CMK (cell line): Measurements from ENCODE around the gene ZNF573.
"Not testable (repeated sequence)": the region's sequence is repeated elsewhere in the genome, so short reads cannot be mapped to it uniquely, and the experiment has no call there.

ENCODE experiments used
- DNase-seq: peaks from one replicate; pipeline ENCODE4 v3.0.0-alpha.2; 2010; ENCODE audit warnings: low read depth

Gene ZNF573

DNA sequence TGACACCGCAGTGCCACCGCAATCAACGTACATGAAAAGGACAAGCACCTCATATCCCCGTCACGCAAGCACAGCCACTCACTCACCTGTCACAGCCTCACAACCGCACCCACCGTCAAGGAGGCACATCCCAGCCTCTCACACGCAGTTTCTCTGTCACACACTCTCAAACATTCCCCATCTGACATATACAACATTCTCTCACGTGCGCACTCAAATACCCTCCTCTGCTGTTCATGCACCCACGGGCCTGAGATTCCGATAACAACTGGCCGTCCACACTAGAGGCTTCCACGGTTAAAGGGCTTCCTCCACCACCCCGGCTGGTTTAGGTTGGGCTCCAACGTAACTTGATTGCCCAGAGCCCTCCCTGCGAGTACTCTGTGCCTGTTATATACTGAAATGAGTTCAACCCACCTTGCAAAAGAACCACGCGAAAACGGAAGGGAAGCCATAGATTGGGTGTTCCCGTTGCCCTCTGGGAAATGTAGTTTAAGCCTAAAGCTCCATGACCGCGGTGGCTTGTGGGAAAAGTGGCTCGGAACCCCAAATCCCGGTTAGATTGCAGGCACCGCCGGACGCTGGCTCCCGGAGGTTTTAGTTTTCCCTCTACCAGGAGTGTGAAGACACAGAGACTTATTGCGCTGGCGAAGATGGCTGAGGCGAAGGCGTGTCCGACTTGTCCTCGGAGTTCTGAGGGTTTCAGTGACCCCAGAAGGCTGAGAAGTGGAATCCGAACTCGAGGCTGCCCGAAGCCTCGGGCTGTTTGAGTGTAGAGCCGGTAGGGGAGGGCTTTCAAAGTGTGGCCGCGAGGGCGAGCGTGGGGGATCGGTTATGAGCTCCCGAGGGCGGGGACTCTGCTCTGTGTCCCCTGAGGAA is at the start of gene ZNF573:
TSS of gene ZNF573 (minus strand) at position 460 of the 879 bp plus-strand sequence. CDS start 5,857 bp downstream, outside the sequence.
- peak; percentile 82 for DNase-seq

DNA sequence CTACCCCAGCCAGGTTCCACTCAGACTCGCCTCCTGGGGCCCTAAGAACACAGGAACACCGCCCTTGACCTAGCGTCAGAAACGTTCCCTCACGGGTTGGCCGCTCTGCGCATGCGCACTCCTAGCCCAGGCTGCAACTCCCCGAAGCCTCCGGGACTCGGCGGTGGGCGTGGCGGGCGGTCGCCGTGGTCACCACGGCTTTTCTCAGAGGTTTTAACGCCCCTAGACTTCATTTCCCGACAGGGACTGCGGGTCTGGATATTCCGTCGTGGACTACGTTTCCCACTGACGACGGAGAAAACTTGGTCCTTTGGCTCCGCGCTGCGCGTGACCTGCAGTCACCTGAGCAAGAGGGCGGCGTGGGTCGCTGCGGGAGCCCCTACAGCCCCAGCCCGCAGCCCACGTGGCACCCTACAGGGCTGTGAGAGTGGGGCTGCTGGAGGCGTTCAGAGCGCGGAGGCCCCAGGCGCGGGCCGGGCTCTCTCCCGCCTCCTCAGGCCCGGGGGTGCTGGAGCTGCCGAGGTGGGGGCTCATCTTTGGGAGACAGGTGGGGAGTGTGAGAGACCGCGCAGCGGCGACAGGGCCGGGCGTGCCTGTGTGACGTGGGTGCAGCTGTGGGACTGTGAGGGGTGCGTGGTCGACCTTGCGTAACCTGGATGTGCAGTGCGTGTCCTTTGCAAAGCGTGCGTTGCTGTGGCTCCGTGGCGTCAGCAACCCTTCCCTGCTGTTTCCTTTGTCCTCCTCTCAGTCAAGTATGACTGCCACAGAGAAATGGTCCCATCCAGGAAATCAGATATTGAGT is 38.0 kb upstream of the ZNF573 start:
- no peak for DNase-seq

DNA sequence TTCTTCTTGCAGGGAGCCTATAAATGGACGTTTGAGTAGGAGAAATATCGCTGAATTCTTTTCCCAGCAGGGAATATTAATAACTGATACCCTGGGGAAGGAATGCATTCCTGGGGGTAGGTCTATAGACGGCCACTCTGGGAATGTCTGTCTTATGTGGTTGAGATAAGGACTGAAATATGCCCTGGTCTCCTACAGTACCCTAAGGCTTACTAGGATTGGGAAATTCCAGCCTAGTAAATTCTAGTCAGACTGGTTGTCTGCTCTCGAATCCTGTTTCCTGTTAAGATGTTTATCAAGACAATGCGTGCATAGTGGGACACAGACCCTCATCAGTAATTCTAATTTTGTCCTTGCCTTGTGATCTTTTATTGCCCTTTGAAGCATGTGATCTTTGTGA is 36.2 kb upstream of the ZNF573 start:
- DNase-seq, result not testable (repeated sequence)

DNA sequence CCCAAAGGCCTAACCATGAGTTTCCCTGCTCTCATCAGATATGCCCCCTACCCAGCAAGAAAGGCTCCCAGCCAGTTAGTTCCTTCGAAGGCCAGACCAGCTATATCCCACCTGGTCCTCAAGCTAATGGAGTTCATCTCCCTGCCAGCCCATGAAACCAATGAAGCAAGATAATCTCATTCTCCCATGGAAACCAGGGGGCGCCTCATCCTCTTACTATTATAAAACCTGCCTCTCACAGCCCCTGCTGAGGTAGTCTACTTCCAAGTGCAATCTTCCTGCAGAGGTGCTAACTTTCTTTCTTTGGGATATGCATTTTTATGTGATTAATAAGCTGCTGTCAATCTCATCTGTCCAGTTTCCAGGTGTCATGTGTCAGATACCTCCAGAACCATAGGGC is 34.0 kb upstream of the ZNF573 start:
- no peak for DNase-seq

DNA sequence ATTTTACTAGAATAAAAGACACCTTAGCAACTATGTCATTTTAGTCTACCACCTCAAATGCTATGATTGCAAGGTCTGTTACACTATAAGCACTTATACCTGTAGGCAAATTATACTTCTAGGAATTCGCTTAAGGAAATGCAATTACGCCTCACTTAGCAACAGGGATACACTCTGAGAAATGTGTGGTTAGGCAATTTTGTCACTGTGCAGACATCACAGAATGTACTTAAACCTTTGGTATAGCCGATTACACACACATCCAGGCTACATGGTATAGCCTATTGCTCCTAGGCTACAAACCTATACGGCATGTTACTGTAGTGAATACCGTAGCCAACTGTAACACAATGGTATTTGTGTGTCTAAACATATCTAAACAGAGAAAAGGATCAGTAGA is 30.0 kb upstream of the ZNF573 start:
- no peak for DNase-seq

DNA sequence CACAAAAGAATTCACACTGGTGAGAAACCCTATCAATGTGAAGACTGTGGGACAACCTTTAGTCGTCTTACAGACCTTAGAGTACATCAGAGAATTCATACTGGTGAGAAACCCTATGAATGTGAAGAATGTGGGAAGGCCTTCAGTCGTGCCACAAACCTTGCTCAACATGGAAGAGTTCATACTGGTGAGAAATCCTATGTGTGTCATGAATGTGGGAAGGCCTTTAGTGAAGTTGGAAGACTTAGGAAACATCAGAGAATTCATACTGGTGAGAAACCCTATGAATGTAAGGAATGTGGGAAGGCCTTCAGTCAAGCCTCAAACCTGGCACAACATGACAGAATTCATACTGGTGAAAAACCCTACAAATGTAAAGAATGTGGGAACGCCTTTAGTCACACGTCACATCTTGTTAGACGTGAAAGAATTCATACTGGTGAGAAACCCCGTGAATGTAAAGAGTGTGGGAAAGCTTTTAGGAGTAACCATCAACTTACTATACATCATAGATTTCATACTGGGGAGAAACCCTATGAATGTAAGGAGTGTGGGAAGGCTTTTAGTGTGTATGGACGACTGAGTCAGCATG is 24.0 kb upstream of the ZNF573 start:
- DNase-seq, result no peak

DNA sequence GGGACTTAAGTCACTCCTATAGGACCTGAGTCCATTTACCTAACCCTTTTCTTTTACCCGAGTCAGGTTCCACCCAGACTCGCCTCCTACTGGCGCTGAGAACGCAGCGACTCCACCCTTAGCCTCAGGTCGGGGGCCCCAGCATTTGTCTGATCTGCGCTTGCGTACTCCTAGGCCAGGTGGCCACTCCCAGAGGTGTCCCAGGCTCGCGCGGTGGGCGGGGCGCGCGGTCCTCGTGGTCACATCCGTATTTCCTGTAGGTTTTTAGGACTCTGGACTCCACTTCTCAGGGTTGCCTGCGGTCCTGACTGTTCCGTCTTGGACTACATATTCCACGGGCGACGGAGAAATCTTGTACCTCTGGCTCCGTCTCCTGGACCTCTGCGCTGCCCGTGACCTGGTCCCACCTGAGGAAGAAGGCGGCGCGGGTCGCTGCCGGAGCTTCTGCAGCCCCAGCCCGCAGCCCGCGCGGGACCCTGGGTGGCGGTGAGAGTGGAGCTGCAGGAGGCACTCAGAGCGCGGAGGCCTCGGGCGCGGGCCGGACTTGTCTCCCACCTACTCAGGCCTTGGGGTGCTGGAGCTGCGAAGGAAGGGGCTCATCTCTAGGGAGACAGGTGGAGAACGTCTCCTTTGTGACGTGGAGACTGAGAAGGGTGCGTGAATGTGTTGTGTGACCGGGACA is 11.0 kb upstream of the ZNF573 start:
- DNase-seq, result no peak

DNA sequence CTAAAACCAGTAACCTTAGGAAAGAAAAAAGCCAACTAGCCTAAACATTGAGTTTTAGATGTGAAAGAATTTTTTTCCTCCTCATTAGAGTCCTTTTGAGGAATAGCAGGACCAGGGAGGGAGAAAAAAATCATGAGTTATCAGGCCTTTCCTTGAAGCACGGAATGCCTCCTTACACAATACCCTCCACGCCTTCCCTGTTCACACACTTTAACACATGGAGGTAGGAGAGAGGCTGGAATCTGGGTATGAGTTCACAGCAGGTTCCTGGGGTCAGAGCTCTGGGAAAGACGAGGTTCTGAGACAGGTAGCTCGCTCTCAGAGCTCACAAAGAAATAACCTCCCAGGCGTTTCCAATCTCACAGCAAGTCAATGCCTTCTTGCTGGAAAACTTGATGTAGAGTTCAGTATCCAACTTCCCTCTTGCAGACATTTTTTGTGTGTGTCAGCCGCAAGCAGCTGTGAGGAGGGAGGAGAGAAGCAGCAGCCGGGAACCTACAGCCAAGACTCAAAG is 716 bp downstream of the ZNF573 start:
- DNase-seq, result peak; percentile 38

DNA sequence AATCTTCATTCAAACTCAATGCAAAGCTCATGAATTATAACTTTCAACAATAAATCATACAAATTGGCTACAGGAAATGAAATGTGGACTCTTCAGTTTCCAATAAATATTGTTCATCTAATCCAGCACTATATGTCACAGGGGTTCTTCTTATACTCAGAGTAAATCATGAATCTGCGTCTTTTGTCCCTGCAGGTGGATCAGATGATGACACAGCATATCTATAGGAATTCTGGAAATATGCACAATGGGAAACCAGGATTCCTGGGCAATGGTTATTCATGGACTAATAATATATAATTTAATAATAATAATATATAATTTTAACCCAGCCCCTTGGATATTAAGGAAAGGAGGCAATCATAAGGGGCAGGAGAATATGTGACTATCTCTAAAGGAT is 8.4 kb downstream of the ZNF573 start:
- no peak for DNase-seq

DNA sequence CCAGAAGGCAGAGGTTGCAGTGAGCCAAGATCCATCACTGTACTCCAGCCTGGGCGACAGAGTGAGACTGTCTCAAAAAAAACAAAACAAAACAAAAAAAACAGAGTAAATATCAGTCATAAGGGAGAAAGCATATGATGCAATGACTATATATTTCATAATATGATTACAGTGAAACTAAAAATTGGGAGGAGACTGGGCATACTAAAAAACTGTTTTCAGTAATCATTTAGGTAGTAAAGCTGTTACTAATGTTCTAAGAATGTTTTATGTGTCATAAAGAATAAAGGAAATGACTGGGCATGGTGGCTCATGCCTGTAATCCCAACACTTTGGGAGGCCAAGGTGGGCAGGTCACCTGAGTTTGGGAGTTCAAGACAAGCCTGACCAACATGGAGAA is 15.9 kb downstream of the ZNF573 start:
- DNase-seq, result no peak

DNA sequence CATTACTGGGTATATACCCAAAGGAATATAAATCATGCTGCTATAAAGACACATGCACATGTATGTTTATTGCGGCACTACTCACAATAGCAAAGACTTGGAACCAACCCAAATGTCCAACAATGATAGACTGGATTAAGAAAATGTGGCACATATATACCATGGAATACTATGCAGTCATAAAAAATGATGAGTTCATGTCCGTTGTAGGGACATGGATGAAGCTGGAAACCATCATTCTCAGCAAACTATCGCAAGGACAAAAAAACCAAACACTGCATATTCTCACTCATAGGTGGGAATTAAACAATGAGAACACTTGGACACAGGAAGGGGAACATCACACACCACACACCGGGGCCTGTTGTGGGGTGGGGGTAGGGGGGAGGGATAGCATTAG is 21.7 kb downstream of the ZNF573 start:
- DNase-seq, result not testable (repeated sequence)

DNA sequence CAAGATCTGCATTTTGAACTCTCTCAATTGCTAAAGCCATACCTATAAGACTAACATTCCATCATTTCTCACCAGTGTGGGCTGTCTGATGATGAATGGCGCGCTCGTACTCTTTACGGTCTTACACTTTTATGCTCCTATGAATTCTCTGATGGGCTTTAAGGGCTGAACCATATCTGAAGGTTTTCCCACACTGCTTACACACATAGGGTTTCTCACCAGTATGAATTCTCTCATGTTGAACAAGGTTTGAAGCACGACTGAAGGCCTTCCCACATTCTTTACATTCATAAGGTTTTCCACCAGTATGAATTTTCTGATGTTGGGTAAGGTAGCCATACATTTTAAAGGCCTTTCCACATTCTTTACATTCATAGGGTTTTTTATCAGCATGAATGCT is 41.0 kb downstream of the ZNF573 start:
- DNase-seq, result no peak

DNA sequence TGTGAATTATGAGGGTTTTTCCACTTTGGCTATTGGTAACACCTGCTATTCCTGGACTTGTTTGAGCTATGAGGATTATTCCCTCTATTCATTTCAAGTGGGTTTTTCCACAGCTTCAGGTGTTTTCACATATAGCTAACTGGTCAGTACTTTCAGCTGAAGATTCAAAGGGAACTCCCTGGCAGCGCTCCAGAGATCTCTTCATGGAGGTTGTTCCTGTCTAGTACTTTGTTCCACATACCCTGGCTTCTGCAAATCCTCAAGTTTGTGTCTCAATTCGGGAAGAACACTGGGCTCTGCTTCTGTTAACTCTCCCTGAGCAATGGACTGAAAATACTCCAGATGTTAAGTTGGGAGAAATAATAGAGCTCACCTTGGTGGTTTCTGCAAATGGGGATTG is 54.2 kb downstream of the ZNF573 start:
- no peak for DNase-seq

DNA sequence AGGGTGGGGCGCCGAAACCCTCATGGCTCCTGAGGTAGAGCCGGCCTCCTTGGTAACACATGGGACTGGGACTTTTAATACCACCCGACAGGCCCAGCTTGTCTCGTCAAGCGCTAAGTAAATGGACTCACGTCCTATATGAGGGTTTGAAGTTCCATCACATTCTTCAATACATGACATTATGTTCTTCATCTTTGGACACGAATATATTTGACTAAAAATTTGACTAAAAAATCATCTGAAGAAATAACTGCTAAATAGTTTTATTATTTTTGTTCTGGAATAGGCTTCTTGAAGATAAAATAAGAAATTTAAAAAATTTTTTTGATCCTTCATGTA is 59.5 kb downstream of the ZNF573 start:
- DNase-seq, result no peak

DNA sequence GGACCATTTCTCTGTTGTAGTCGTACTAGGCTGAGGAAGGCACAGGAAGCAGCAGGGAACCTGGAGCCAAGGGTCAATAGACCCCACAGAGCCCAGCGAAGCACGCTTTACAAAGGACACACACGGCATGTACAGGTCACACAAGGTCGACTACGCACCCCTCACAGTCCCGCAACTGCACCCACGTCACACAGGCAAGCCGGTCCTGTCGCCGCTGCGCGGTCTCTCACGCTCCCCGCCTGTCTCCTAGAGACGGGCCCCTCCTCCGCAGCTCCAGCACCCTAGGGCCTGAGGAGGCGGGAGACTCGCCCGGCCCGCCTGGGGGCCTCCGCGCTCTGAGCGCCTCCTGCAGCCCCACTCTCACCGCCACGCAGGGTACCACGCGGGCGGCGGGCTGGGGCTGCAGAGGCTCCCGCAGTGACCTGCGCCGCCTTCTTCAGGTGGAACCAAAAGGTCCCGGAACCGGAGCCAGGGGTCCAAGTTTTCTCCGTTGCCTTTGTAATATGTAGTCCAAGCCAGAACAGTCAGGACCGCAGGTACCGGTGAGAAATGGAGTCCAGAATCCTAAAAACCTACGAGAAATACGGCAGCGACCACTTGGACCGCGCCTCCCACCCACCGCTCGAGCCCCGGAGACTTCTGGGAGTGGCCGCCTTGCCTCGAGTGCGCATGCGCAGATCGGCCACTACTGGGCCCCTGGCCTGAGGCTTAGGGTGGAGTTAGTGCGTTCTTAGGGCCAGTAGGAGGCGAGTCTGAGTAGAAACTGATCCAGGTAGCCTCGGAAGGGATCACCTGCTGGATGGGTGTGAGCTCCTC is 60.1 kb downstream of the ZNF573 start, which contains the start of gene ZNF607:
TSS of gene ZNF607 (minus strand) at position 651 of the 816 bp plus-strand sequence. CDS start 8,143 bp downstream, outside the sequence.
- DNase-seq, result peak; percentile 81

DNA sequence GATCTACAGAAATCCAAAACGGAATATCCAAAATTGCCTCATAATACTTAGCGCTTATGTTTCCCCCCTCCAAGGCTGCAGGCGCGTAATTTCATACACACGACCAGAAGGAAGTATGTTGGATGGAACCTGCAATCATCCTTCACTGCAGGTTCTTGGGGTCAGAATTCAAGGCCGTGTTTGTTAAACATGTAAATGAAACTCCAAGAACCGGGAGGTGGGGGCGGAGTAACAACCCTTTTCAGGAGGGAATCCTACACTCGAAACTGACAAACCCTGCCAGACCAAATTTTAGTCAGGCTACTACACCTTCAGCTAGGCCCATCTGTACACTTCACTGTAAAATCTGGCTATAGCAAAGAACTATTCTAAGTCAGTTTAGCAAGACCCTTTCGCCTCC is 61.1 kb downstream of the ZNF573 start:
- DNase-seq, result no peak

DNA sequence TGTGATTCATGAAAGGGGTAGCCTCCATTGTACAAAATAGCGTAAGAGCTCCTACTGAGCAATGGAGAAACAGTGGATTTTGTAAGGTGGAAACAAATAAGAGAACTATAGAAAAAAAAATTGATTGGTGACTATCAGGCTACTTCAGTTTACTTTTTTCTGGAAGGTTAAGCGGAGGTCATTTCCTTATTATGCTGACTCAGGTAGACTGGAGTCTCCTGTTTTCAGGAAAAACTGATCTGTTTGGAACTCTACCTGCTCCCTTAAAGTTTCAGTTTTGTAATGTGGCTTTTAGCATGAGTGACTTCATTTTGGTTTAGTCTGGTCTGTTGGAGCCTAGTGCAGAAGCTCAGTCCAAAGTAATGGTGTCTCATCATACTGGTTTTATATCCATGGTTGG is 63.2 kb downstream of the ZNF573 start:
- no peak for DNase-seq

DNA sequence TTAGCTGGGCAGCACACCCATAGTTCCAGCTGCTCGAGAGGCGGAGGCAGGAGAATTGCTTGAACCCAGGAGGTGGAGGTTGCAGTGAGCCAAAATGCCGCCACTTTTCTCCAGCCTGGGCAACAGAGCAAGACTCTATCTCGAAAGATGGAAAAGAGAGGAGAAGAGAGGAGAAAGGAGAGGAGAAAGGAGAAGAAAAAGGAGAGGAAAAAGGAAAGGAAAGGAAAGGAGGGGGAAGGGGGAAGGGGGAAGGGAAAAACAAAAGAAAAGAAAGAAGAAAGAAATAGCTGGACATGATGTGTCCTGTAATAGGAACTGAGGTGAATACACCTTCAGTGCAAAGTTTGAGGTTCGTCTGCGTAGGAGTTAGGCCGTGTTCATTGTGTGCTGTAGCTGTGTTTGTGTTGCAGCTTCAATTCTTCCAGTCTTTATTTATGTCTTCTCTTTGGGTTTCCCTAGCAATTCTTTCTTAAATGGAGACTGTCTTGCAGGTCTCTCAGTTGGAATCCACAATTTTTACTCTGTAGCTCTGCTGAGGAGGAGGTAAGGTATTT is 73.3 kb downstream of the ZNF573 start:
- DNase-seq, result no peak

DNA sequence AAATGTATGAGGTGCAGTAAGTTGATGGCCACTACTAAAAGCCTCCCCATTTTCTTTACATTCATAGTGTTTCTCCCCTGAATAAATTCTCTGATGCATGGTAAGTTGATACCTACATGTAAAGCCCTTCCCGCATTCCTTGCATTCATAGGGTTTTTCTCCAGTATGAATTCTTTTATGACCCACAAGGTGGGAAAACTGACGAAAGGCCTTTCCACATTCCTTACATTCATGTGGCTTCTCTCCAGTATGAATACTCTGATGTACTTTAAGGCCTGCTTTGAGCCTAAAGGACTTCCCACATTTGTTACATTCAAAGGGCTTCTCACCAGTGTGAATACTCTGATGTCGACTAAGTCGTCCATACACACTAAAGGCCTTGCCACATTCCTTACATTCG is 80.3 kb downstream of the ZNF573 start:
- DNase-seq, result no peak

DNA sequence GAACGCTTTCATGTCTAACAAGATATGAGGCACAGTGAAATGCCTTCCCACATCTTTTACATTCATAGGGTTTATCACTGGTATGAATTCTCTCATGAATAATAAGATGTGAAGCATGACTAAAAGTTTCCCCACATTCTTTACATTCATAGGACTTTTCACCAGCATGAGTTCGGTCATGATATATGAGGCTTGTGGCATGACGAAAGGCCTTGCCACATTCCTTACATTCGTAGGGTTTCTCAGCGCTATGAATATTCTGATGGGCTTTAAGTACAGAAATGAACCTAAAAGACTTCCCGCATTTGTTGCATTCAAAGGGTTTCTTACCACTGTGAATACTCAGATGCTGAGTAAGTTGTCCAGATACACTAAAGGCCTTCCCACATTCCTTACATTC is 81.2 kb downstream of the ZNF573 start:
- no peak for DNase-seq
